Trophoblast cell (in vitro differentiated cells and primary cell): Measurements from ENCODE around the gene BCL11B.

Experiments
- DNase-seq, 2 donors: peaks; one replicate each; pipeline ENCODE4 v3.0.0-alpha.2; 2016
- H2AFZ ChIP-seq: 2 replicates; pipeline ENCODE4 v1.6.1; 2013; ENCODE audit warnings: low read length, moderate library complexity, mild to moderate bottlenecking; ENCODE audit not compliant: insufficient read depth, poor library complexity
- H2AK5ac ChIP-seq: 2 replicates; pipeline ENCODE4 v1.6.1; 2013; ENCODE audit warnings: mild to moderate bottlenecking, low read length
- H2BK120ac ChIP-seq: 2 replicates; pipeline ENCODE4 v1.6.1; 2013; ENCODE audit warnings: low read length, mild to moderate bottlenecking, moderate library complexity; ENCODE audit not compliant: insufficient read depth, poor library complexity
- H2BK12ac ChIP-seq: 2 replicates; pipeline ENCODE4 v1.6.1; 2013; ENCODE audit warnings: mild to moderate bottlenecking, low read length, moderate library complexity
- H2BK5ac ChIP-seq: 2 replicates; pipeline ENCODE4 v1.6.1; 2013; ENCODE audit warnings: low read length, low read depth, moderate library complexity, mild to moderate bottlenecking; ENCODE audit not compliant: poor library complexity
- H3K14ac ChIP-seq: 2 replicates; pipeline ENCODE4 v1.6.1; 2013; ENCODE audit warnings: mild to moderate bottlenecking, low read length
- H3K18ac ChIP-seq: 2 replicates; pipeline ENCODE4 v1.6.1; 2013; ENCODE audit warnings: mild to moderate bottlenecking, low read length
- H3K23ac ChIP-seq: 2 replicates; pipeline ENCODE4 v1.6.1; 2013; ENCODE audit warnings: low read length
- H3K27ac ChIP-seq: 2 replicates; pipeline ENCODE4 v1.5.1; 2013; ENCODE audit warnings: low read depth, mild to moderate bottlenecking, inconsistent platforms, low read length, moderate library complexity
- H3K27me3 ChIP-seq: 2 replicates; pipeline ENCODE4 v1.6.1; 2013; ENCODE audit warnings: inconsistent platforms, mild to moderate bottlenecking, low read length, moderate library complexity; ENCODE audit not compliant: insufficient read depth
- H3K36me3 ChIP-seq, 2 experiments: 1 replicate in 1 of 2; 2 replicates in 1 of 2; pipeline ENCODE4 v1.6.1; 2013; ENCODE audit warnings: low read length in 2 of 2, mild to moderate bottlenecking in 2 of 2, moderate library complexity in 1 of 2; ENCODE audit not compliant: insufficient read depth in 2 of 2, control insufficient read depth in 1 of 2
- H3K4ac ChIP-seq: 2 replicates; pipeline ENCODE4 v1.6.1; 2013; ENCODE audit warnings: low read depth, mild to moderate bottlenecking, low read length, moderate library complexity
- H3K4me1 ChIP-seq, 2 experiments: 1 replicate in 1 of 2; 2 replicates in 1 of 2; pipeline ENCODE4 v1.6.1; 2013; ENCODE audit warnings: low read length in 2 of 2, mild to moderate bottlenecking in 2 of 2, moderate library complexity in 1 of 2; ENCODE audit not compliant: insufficient read depth in 2 of 2, control insufficient read depth in 1 of 2
- H3K4me2 ChIP-seq: 2 replicates; pipeline ENCODE4 v1.6.1; 2013; ENCODE audit warnings: inconsistent platforms, mild to moderate bottlenecking, low read length, moderate library complexity
- H3K4me3 ChIP-seq: 2 replicates; pipeline ENCODE4 v1.5.1; 2013; ENCODE audit warnings: mild to moderate bottlenecking, low read depth, low read length, inconsistent platforms
- H3K79me1 ChIP-seq: one replicate; pipeline ENCODE4 v1.6.1; 2013; ENCODE audit warnings: low read length
- H3K79me2 ChIP-seq: 2 replicates; pipeline ENCODE4 v1.6.1; 2013; ENCODE audit warnings: low read length, mild to moderate bottlenecking; ENCODE audit not compliant: control insufficient read depth, insufficient read depth, poor library complexity
- H3K9ac ChIP-seq: 2 replicates; pipeline ENCODE4 v1.6.1; 2013; ENCODE audit warnings: mild to moderate bottlenecking, low read length
- H3K9me3 ChIP-seq: 2 replicates; pipeline ENCODE4 v1.6.1; 2013; ENCODE audit warnings: low read depth, mild to moderate bottlenecking, control low read depth, inconsistent platforms, low read length; ENCODE audit not compliant: insufficient read depth
- H4K12ac ChIP-seq: 2 replicates; pipeline ENCODE4 v1.6.1; 2013; ENCODE audit warnings: low read depth, mild to moderate bottlenecking, low read length, moderate library complexity
- H4K8ac ChIP-seq: 2 replicates; pipeline ENCODE4 v1.6.1; 2013; ENCODE audit warnings: low read depth, mild to moderate bottlenecking, low read length, moderate library complexity
- H4K91ac ChIP-seq: one replicate; pipeline ENCODE4 v1.6.1; 2013; ENCODE audit warnings: low read depth, mild to moderate bottlenecking, low read length, moderate library complexity
- WGBS: extraction: QIAGEN DNeasy Blood & Tissue Kit; methylation state at CpG from one replicate; pipeline ENCODE4 v1.1.7; 2013; ENCODE audit warnings: missing lambda C conversion rate; ENCODE audit not compliant: insufficient read length, insufficient coverage; ENCODE audit errors: extremely low coverage; 5-methylcytosine and 5-hydroxymethylcytosine counted together

The BCL11B gene

GRCh38 chr14:99241325-99242010, 30.5 kb downstream of the BCL11B start:
- no peak for DNase-seq
- Histone ChIP-seq H3K27ac (no peak overlapping the region), H3K4me2 (no peak overlapping the region), H3K4me3 (no peak overlapping the region), H3K36me3 (no peaks in the 10 kb centered on the region), H3K9me3 (no peaks in the 10 kb centered on the region), H4K8ac (no peak overlapping the region), H2AFZ (no peak overlapping the region), H3K79me2 (peaks cover 2% of the 10 kb centered on the region), H2BK120ac (no peak overlapping the region), H3K9ac (no peak overlapping the region), H2BK5ac (no peak overlapping the region), H4K91ac (no peak overlapping the region), H3K14ac (no peak overlapping the region), H3K4ac (no peak overlapping the region), H2AK5ac (no peak overlapping the region), H2BK12ac (no peak overlapping the region), H4K12ac (no peak overlapping the region), H3K23ac (no peak overlapping the region), H3K18ac (no peak overlapping the region), H3K27me3 (no peaks in the 10 kb centered on the region), H3K4me1 (peaks cover 5 to 9% of the 10 kb centered on the region in 2 experiments), H3K79me1 (peaks cover 7% of the 10 kb centered on the region)
- no CpG with 5 or more reads among the region's 18 CpGs for WGBS

- no peak overlapping the region for H3K14ac ChIP-seq
- H4K12ac ChIP-seq, result no peak overlapping the region
- H4K91ac ChIP-seq, result no peak overlapping the region
- H3K27ac ChIP-seq, result no peak overlapping the region
- H2BK12ac ChIP-seq, result no peak overlapping the region
- no peak overlapping the region for H3K9ac ChIP-seq
- no peak overlapping the region for H3K4me2 ChIP-seq
- DNase-seq, result no peak
- peaks cover 3% of the 10 kb centered on the region for H3K79me1 ChIP-seq
- no peak overlapping the region for H3K23ac ChIP-seq
- peaks cover 2% of the 10 kb centered on the region for H3K79me2 ChIP-seq
- no peak overlapping the region for H2AFZ ChIP-seq
- no peaks in the 10 kb centered on the region for H3K27me3 ChIP-seq
- H3K9me3 ChIP-seq, result no peaks in the 10 kb centered on the region
- H3K4me3 ChIP-seq, result no peak overlapping the region
- H3K36me3 ChIP-seq, result no peaks in the 10 kb centered on the region
- no peak overlapping the region for H3K18ac ChIP-seq
- H3K4ac ChIP-seq, result no peak overlapping the region
- H2BK5ac ChIP-seq, result no peak overlapping the region
- no peak overlapping the region for H2AK5ac ChIP-seq
- H4K8ac ChIP-seq, result no peak overlapping the region
- no CpG with 5 or more reads among the region's 23 CpGs for WGBS
- no peak overlapping the region for H2BK120ac ChIP-seq
- H3K4me1 ChIP-seq, result peaks cover 4 to 5% of the 10 kb centered on the region in 2 experiments
Observed at GRCh38 chr14:99240627-99241324, 31.2 kb downstream of the BCL11B start.

GRCh38 chr14:99239661-99240092, 32.3 kb downstream of the BCL11B start:
- Histone ChIP-seq H3K27me3 (no peaks in the 10 kb centered on the region), H3K79me1 (no peaks in the 10 kb centered on the region), H3K4ac (no peak overlapping the region), H3K9me3 (no peaks in the 10 kb centered on the region), H3K14ac (no peak overlapping the region), H4K91ac (no peak overlapping the region), H3K9ac (no peak overlapping the region), H3K79me2 (no peaks in the 10 kb centered on the region), H2AFZ (no peak overlapping the region), H4K12ac (no peak overlapping the region), H3K4me3 (no peak overlapping the region), H2AK5ac (no peak overlapping the region), H3K36me3 (no peaks in the 10 kb centered on the region), H3K18ac (no peak overlapping the region), H3K4me1 (peaks cover 0 to 2% of the 10 kb centered on the region in 2 experiments), H3K23ac (no peak overlapping the region), H3K4me2 (no peak overlapping the region), H2BK120ac (no peak overlapping the region), H2BK12ac (no peak overlapping the region), H4K8ac (no peak overlapping the region), H2BK5ac (no peak overlapping the region), H3K27ac (no peak overlapping the region)
- WGBS, result no CpG with 5 or more reads among the region's 7 CpGs
- no peak for DNase-seq

GRCh38 chr14:99238216-99238615, 33.8 kb downstream of the BCL11B start:
- Histone ChIP-seq H4K8ac (no peak overlapping the region), H4K12ac (no peak overlapping the region), H3K4ac (no peak overlapping the region), H4K91ac (no peak overlapping the region), H2AK5ac (no peak overlapping the region), H3K23ac (no peak overlapping the region), H3K9me3 (no peaks in the 10 kb centered on the region), H3K18ac (no peak overlapping the region), H3K79me2 (no peaks in the 10 kb centered on the region), H2AFZ (no peak overlapping the region), H3K9ac (no peak overlapping the region), H3K36me3 (no peaks in the 10 kb centered on the region), H2BK12ac (no peak overlapping the region), H3K4me1 (peaks cover 4 to 14% of the 10 kb centered on the region in 2 experiments), H3K4me2 (no peak overlapping the region), H3K79me1 (peaks cover 4% of the 10 kb centered on the region), H3K4me3 (no peak overlapping the region), H2BK120ac (no peak overlapping the region), H2BK5ac (no peak overlapping the region), H3K27me3 (no peaks in the 10 kb centered on the region), H3K27ac (no peak overlapping the region), H3K14ac (no peak overlapping the region)
- DNase-seq, result no peak
- WGBS, result no CpG with 5 or more reads among the region's 6 CpGs
